LNCAP (cell line): ENCODE measurements around the gene ST6GALNAC5.

ENCODE experiments used
- TF ChIP-seq, protein P1 (sequence below): fragments of 450-650 bp; IDR thresholded peaks from 2 replicates; pipeline ENCODE4 v1.5.1; 2017; ENCODE audit warnings: mild to moderate bottlenecking

ST6GALNAC5 gene

DNA sequence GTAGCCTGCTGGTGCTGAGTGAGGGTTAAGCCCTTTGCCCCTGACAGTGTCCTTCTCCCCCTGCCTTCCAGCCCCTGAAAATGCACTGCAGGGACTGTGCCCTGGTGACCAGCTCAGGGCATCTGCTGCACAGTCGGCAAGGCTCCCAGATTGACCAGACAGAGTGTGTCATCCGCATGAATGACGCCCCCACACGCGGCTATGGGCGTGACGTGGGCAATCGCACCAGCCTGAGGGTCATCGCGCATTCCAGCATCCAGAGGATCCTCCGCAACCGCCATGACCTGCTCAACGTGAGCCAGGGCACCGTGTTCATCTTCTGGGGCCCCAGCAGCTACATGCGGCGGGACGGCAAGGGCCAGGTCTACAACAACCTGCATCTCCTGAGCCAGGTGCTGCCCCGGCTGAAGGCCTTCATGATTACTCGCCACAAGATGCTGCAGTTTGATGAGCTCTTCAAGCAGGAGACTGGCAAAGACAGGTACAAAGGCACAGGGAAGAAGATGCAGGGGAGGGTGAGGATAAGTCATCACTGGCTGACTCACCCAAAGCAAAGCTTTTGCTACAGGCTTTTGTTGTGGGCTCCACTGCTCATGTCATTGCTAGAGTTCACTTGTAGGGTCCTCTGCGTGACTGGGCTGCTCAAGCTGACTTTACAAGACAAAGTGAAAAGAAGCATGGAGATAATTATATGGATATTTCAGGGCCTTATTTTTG lies 177.0 kb downstream of the ST6GALNAC5 start:
- TF ChIP-seq, protein P1, sequence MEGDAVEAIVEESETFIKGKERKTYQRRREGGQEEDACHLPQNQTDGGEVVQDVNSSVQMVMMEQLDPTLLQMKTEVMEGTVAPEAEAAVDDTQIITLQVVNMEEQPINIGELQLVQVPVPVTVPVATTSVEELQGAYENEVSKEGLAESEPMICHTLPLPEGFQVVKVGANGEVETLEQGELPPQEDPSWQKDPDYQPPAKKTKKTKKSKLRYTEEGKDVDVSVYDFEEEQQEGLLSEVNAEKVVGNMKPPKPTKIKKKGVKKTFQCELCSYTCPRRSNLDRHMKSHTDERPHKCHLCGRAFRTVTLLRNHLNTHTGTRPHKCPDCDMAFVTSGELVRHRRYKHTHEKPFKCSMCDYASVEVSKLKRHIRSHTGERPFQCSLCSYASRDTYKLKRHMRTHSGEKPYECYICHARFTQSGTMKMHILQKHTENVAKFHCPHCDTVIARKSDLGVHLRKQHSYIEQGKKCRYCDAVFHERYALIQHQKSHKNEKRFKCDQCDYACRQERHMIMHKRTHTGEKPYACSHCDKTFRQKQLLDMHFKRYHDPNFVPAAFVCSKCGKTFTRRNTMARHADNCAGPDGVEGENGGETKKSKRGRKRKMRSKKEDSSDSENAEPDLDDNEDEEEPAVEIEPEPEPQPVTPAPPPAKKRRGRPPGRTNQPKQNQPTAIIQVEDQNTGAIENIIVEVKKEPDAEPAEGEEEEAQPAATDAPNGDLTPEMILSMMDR, result no peak

DNA sequence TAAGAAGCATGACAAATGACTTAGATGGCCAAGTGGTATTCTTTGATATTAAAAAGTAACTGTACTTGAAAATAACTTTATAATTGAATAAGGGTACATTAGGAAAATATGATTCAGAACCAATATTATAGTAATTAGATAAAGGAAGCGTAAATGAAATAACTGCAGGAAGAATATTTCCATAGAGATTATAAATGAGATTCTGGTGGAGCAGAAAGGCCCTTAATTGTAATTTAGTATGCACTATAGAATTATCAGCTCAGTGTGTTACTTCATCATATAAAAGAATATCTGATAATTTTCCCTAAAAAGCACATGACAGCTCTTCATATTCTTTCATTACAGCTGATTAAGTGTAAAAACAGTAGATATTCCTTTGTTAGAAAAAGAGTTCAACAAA lies 180.3 kb downstream of the ST6GALNAC5 start:
- TF ChIP-seq, protein P1, result no peak

GRCh38 chr1:77047978-77048614 lies 180.8 kb downstream of the ST6GALNAC5 start:
- TF ChIP-seq, protein P1, result no peak

DNA sequence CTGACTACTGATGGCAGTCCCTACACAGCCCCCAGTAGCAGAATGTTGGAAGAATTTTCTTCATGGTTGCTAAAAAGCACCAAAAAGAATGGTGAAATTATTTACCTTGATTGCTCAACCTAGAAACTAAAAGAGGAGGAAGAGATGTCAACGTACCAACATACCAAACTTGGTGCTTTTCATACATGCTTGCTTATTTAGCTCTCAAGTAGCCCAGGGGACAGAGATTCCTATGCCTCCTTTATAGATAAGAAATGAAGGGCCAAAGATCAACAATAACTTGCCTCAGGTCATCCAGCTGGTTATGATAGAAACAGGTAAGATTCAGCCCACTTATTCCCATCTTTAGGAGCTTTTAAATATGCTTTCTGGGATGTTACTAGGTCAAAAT lies 181.3 kb downstream of the ST6GALNAC5 start:
- TF ChIP-seq, protein P1, result no peak

GRCh38 chr1:77051425-77051824 lies 184.1 kb downstream of the ST6GALNAC5 start:
- TF ChIP-seq, protein P1, result no peak

GRCh38 chr1:77056525-77056924 lies 189.2 kb downstream of the ST6GALNAC5 start:
- TF ChIP-seq, protein P1, result no peak

DNA sequence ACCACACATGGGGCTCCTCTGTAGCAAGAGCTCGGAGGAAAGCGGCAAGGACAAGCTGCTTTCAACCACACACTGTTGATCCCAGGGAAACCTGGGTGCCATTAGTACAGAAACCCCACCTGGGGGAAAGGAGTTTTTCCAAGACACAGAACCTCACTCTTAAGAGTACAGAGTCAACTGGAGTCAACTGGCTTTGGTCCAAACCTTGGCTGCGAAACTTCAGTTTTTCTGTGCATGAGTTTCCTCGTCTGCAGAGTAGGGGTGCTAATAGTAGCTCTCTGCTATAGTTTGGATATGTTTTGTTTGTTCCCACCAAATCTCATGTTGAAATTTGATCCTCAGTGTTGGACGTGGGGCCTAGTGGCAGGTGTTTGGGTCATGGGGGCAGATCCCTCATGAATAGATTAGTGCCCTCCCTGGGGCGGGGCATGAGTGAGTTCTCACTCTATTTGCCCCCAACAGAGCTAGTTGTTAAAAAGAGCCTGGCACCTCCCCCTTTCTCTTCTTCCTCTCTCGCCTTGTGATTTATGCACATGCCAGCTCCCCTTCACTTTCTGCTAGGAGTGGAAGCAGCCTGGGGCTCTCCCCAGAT lies 190.8 kb downstream of the ST6GALNAC5 start:
- TF ChIP-seq, protein P1, result no peak
